ENCODE results near the gene CSMD2.

The CSMD2 gene

GRCh38 chr1:33616780-33617179 is 548.2 kb downstream of the CSMD2 start:
- no peak overlapping the region for H3K4me2 ChIP-seq (ENCODE audit: low read length)
- no peaks in the 10 kb centered on the region for H3K9me3 ChIP-seq (replicated peaks; ENCODE audit: low read length)
- H3K4me1 ChIP-seq (ENCODE audit: control insufficient read depth, insufficient read depth, low read length): no peaks in the 10 kb centered on the region
- no peak overlapping the region for H3K9ac ChIP-seq (ENCODE audit: low read depth, low read length)
- no peak overlapping the region for H3K4me3 ChIP-seq (ENCODE audit: low read length)
- H3K36me3 ChIP-seq (ENCODE audit: insufficient read depth, low read length): no peaks in the 10 kb centered on the region
- peaks cover 22% of the 10 kb centered on the region for H3K27me3 ChIP-seq (ENCODE audit: control insufficient read depth, insufficient read depth, low read length)

GRCh38 chr1:33615546-33615945 is 549.5 kb downstream of the CSMD2 start:
- Histone ChIP-seq H3K36me3 (ENCODE audit: insufficient read depth, low read length) (no peaks in the 10 kb centered on the region), H3K9me3 (replicated peaks; ENCODE audit: low read length) (no peaks in the 10 kb centered on the region), H3K27me3 (ENCODE audit: control insufficient read depth, insufficient read depth, low read length) (peaks cover 22% of the 10 kb centered on the region), H3K4me3 (ENCODE audit: low read length) (no peak overlapping the region), H3K9ac (ENCODE audit: low read depth, low read length) (no peak overlapping the region), H3K4me2 (ENCODE audit: low read length) (no peak overlapping the region), H3K4me1 (ENCODE audit: control insufficient read depth, insufficient read depth, low read length) (no peaks in the 10 kb centered on the region)

- Histone ChIP-seq H3K4me1 (ENCODE audit: control insufficient read depth, insufficient read depth, low read length) (no peaks in the 10 kb centered on the region), H3K4me2 (ENCODE audit: low read length) (no peak overlapping the region), H3K9me3 (replicated peaks; ENCODE audit: low read length) (no peaks in the 10 kb centered on the region), H3K27me3 (ENCODE audit: control insufficient read depth, insufficient read depth, low read length) (peaks cover 15% of the 10 kb centered on the region), H3K9ac (ENCODE audit: low read depth, low read length) (no peak overlapping the region), H3K4me3 (ENCODE audit: low read length) (no peak overlapping the region), H3K36me3 (ENCODE audit: insufficient read depth, low read length) (no peaks in the 10 kb centered on the region)
Measured at GRCh38 chr1:33610864-33611455, 554.1 kb downstream of the CSMD2 start.

GRCh38 chr1:33610391-33610790 is 554.6 kb downstream of the CSMD2 start:
- Histone ChIP-seq H3K36me3 (ENCODE audit: insufficient read depth, low read length) (no peaks in the 10 kb centered on the region), H3K4me1 (ENCODE audit: control insufficient read depth, insufficient read depth, low read length) (no peaks in the 10 kb centered on the region), H3K9me3 (replicated peaks; ENCODE audit: low read length) (no peaks in the 10 kb centered on the region), H3K9ac (ENCODE audit: low read depth, low read length) (no peak overlapping the region), H3K4me2 (ENCODE audit: low read length) (no peak overlapping the region), H3K27me3 (ENCODE audit: control insufficient read depth, insufficient read depth, low read length) (peaks cover 15% of the 10 kb centered on the region), H3K4me3 (ENCODE audit: low read length) (no peak overlapping the region)

- Histone ChIP-seq H3K4me3 (ENCODE audit: low read length) (no peak overlapping the region), H3K36me3 (ENCODE audit: insufficient read depth, low read length) (no peaks in the 10 kb centered on the region), H3K9me3 (replicated peaks; ENCODE audit: low read length) (no peaks in the 10 kb centered on the region)
Measured at GRCh38 chr1:33609739-33610138, 555.3 kb downstream of the CSMD2 start.

GRCh38 chr1:33608825-33609400 is 556.1 kb downstream of the CSMD2 start:
- no peaks in the 10 kb centered on the region for H3K9me3 ChIP-seq (replicated peaks; ENCODE audit: low read length)
- H3K27me3 ChIP-seq (ENCODE audit: control insufficient read depth, insufficient read depth, low read length): peaks cover 10% of the 10 kb centered on the region
- no peaks in the 10 kb centered on the region for H3K36me3 ChIP-seq (ENCODE audit: insufficient read depth, low read length)
- H3K9ac ChIP-seq (ENCODE audit: low read depth, low read length): no peak overlapping the region
- H3K4me1 ChIP-seq (ENCODE audit: control insufficient read depth, insufficient read depth, low read length): no peaks in the 10 kb centered on the region
- no peak overlapping the region for H3K4me3 ChIP-seq (ENCODE audit: low read length)
- no peak overlapping the region for H3K4me2 ChIP-seq (ENCODE audit: low read length)

More at GRCh38 chr1:33609739-33610138, 555.3 kb downstream of the CSMD2 start:
- H3K4me2 ChIP-seq (ENCODE audit: low read length): no peak overlapping the region
- peaks cover 8% of the 10 kb centered on the region for H3K27me3 ChIP-seq (ENCODE audit: control insufficient read depth, insufficient read depth, low read length)
- no peak overlapping the region for H3K9ac ChIP-seq (ENCODE audit: low read depth, low read length)
- no peaks in the 10 kb centered on the region for H3K4me1 ChIP-seq (ENCODE audit: control insufficient read depth, insufficient read depth, low read length)

GRCh38 chr1:33607444-33608005 is 557.5 kb downstream of the CSMD2 start:
- Histone ChIP-seq H3K4me1 (ENCODE audit: control insufficient read depth, insufficient read depth, low read length) (no peaks in the 10 kb centered on the region), H3K4me2 (ENCODE audit: low read length) (no peak overlapping the region), H3K4me3 (ENCODE audit: low read length) (no peak overlapping the region)

GRCh38 chr1:33606272-33606671 is 558.8 kb downstream of the CSMD2 start:
- no peaks in the 10 kb centered on the region for H3K36me3 ChIP-seq (ENCODE audit: insufficient read depth, low read length)

More at GRCh38 chr1:33607444-33608005, 557.5 kb downstream of the CSMD2 start:
- H3K27me3 ChIP-seq (ENCODE audit: control insufficient read depth, insufficient read depth, low read length): peaks cover 5% of the 10 kb centered on the region
- H3K9me3 ChIP-seq (replicated peaks; ENCODE audit: low read length): no peaks in the 10 kb centered on the region
- no peak overlapping the region for H3K9ac ChIP-seq (ENCODE audit: low read depth, low read length)
- no peaks in the 10 kb centered on the region for H3K36me3 ChIP-seq (ENCODE audit: insufficient read depth, low read length)

GRCh38 chr1:33602271-33602670 is 562.8 kb downstream of the CSMD2 start:
- H3K4me2 ChIP-seq (ENCODE audit: low read length): no peak overlapping the region
- H3K4me1 ChIP-seq (ENCODE audit: control insufficient read depth, insufficient read depth, low read length): no peaks in the 10 kb centered on the region
- peaks cover 8% of the 10 kb centered on the region for H3K27me3 ChIP-seq (ENCODE audit: control insufficient read depth, insufficient read depth, low read length)
- no peak overlapping the region for H3K9ac ChIP-seq (ENCODE audit: low read depth, low read length)
- no peaks in the 10 kb centered on the region for H3K9me3 ChIP-seq (replicated peaks; ENCODE audit: low read length)
- no peak overlapping the region for H3K4me3 ChIP-seq (ENCODE audit: low read length)
- H3K36me3 ChIP-seq (ENCODE audit: insufficient read depth, low read length): no peaks in the 10 kb centered on the region

More at GRCh38 chr1:33606272-33606671, 558.8 kb downstream of the CSMD2 start:
- Histone ChIP-seq H3K27me3 (ENCODE audit: control insufficient read depth, insufficient read depth, low read length) (peaks cover 6% of the 10 kb centered on the region), H3K4me1 (ENCODE audit: control insufficient read depth, insufficient read depth, low read length) (no peaks in the 10 kb centered on the region), H3K4me2 (ENCODE audit: low read length) (no peak overlapping the region), H3K4me3 (ENCODE audit: low read length) (no peak overlapping the region), H3K9ac (ENCODE audit: low read depth, low read length) (no peak overlapping the region), H3K9me3 (replicated peaks; ENCODE audit: low read length) (no peaks in the 10 kb centered on the region)

GRCh38 chr1:33601751-33602150 is 563.3 kb downstream of the CSMD2 start:
- Histone ChIP-seq H3K4me2 (ENCODE audit: low read length) (no peak overlapping the region), H3K4me1 (ENCODE audit: control insufficient read depth, insufficient read depth, low read length) (no peaks in the 10 kb centered on the region), H3K9ac (ENCODE audit: low read depth, low read length) (no peak overlapping the region), H3K9me3 (replicated peaks; ENCODE audit: low read length) (no peaks in the 10 kb centered on the region), H3K4me3 (ENCODE audit: low read length) (no peak overlapping the region), H3K27me3 (ENCODE audit: control insufficient read depth, insufficient read depth, low read length) (peaks cover 8% of the 10 kb centered on the region), H3K36me3 (ENCODE audit: insufficient read depth, low read length) (no peaks in the 10 kb centered on the region)

GRCh38 chr1:33599516-33600115 is 565.4 kb downstream of the CSMD2 start:
- H3K27me3 ChIP-seq (ENCODE audit: control insufficient read depth, insufficient read depth, low read length): peaks cover 8% of the 10 kb centered on the region
- no peaks in the 10 kb centered on the region for H3K36me3 ChIP-seq (ENCODE audit: insufficient read depth, low read length)
- H3K4me1 ChIP-seq (ENCODE audit: control insufficient read depth, insufficient read depth, low read length): no peaks in the 10 kb centered on the region
- no peak overlapping the region for H3K9ac ChIP-seq (ENCODE audit: low read depth, low read length)
- no peak overlapping the region for H3K4me3 ChIP-seq (ENCODE audit: low read length)
- no peak overlapping the region for H3K4me2 ChIP-seq (ENCODE audit: low read length)
- no peaks in the 10 kb centered on the region for H3K9me3 ChIP-seq (replicated peaks; ENCODE audit: low read length)

Data from skeletal muscle satellite cell (primary cell).